ENCODE results near the gene KAT2B. TPM values are rescaled to one million over a fixed set of nuclear protein-coding genes. Genes with fewer than 3 reads are reported as not detected.

KAT2B gene
- total and polyA plus RNA-seq, 10 donors, result 13.6 to 64.3 (median 54.1) TPM

GRCh38 chr3:20055020-20055775, 15.0 kb downstream of the KAT2B start:
- Histone ChIP-seq H3K27me3 (replicated peaks in 1 of 7) (no peaks in the 10 kb centered on the region), H3K4me1 (peaks cover 33 to 95% (median 58%) of the 10 kb centered on the region in 6 donors), H3K36me3 (no peaks in the 10 kb centered on the region), H3K27ac (peak overlapping the region in 7 of 8 donors; percentile 56 to 87 (median 79)), H3K4me3 (peak overlapping the region in 1 of 8 donors; percentile 37), H3K9me3 (no peaks in the 10 kb centered on the region)
- TF ChIP-seq POLR2AphosphoS5 (IDR thresholded peaks at IDR 0.05) (no peak), CTCF (IDR thresholded peaks at IDR 0.05 in 8 of 11, conservative IDR thresholded peaks at IDR 0.05 in 3 of 11) (no peak), POLR2A (IDR thresholded peaks at IDR 0.05) (no peak)
- WGBS, 5 donors, result 27 to 34% (median 30%) methylated on average over 10 of the region's 10 CpGs
- DNase-seq, result no peak
- intact Hi-C loops (cut with DNase I; ENCODE audit: low total_unique reads), result no loop called here

GRCh38 chr3:20055842-20056241, 15.6 kb downstream of the KAT2B start:
- H3K4me1 ChIP-seq, result peaks cover 33 to 95% (median 63%) of the 10 kb centered on the region in 6 donors
- no peaks in the 10 kb centered on the region for H3K9me3 ChIP-seq
- peak overlapping the region in 7 of 8 donors; percentile 56 to 87 (median 79) for H3K27ac ChIP-seq
- no peaks in the 10 kb centered on the region for H3K36me3 ChIP-seq
- intact Hi-C loops (cut with DNase I; ENCODE audit: low total_unique reads), result no loop called here
- H3K27me3 ChIP-seq (replicated peaks in 1 of 7), result no peaks in the 10 kb centered on the region
- no peak for TF ChIP-seq CTCF (IDR thresholded peaks at IDR 0.05 in 8 of 11, conservative IDR thresholded peaks at IDR 0.05 in 3 of 11)
- no peak for TF ChIP-seq POLR2A (IDR thresholded peaks at IDR 0.05)
- no peak for TF ChIP-seq POLR2AphosphoS5 (IDR thresholded peaks at IDR 0.05)
- no peak overlapping the region for H3K4me3 ChIP-seq
- no peak for DNase-seq
- 52 to 74% (median 68%) methylated on average over 3 of the region's 3 CpGs for WGBS, 5 donors

- Histone ChIP-seq H3K27me3 (replicated peaks in 1 of 7) (no peaks in the 10 kb centered on the region), H3K9me3 (no peaks in the 10 kb centered on the region), H3K4me3 (no peak overlapping the region), H3K36me3 (no peaks in the 10 kb centered on the region), H3K27ac (peak overlapping the region in 7 of 8 donors; percentile 30 to 87 (median 79)), H3K4me1 (peaks cover 36 to 92% (median 69%) of the 10 kb centered on the region in 6 donors)
- TF ChIP-seq POLR2A (IDR thresholded peaks at IDR 0.05) (no peak), CTCF (IDR thresholded peaks at IDR 0.05 in 8 of 11, conservative IDR thresholded peaks at IDR 0.05 in 3 of 11) (no peak), POLR2AphosphoS5 (IDR thresholded peaks at IDR 0.05) (peak in 1 of 3 donors; percentile 34)
- WGBS, 5 donors, result 39 to 63% (median 51%) methylated on average over 5 of the region's 5 CpGs
- intact Hi-C loops (cut with DNase I; ENCODE audit: low total_unique reads), result no loop called here
- no peak for DNase-seq
These were observed 16.7 kb downstream of the KAT2B start for GRCh38 chr3:20056725-20057611.
